T-helper 17 cell (primary cell): ENCODE measurements around the gene CHSY3. TPM values are rescaled to one million over a fixed set of nuclear protein-coding genes. Genes with fewer than 3 reads are reported as not detected.

Experiments used
- ATAC-seq: fragments of 150-1000 bp; cut with Tn5 transposase; 2 replicates; pipeline ENCODE4 v1.10.0; 2021; ENCODE audit warnings: mild to moderate bottlenecking, moderate library complexity
- DNase-seq, 3 donors: peaks; one replicate each; pipeline versions ENCODE4 v3.0.0 to v3.0.0-alpha.2; 2020 to 2021
- H3K9me3 ChIP-seq: one replicate; pipeline ENCODE4 v1.7.0; 2013; ENCODE audit warnings: low read length, mild to moderate bottlenecking; ENCODE audit not compliant: control insufficient read depth, poor library complexity, severe bottlenecking
- H3K27ac Mint-ChIP-seq: one replicate; pipeline ENCODE4 v1.8.0; 2022; ENCODE audit warnings: mild to moderate bottlenecking, moderate library complexity, mixed read lengths
- H3K27me3 Mint-ChIP-seq: one replicate; pipeline ENCODE4 v1.8.0; 2022; ENCODE audit warnings: mixed read lengths
- H3K36me3 Mint-ChIP-seq: one replicate; pipeline ENCODE4 v1.8.0; 2022; ENCODE audit warnings: low read depth, mixed read lengths
- H3K4me1 Mint-ChIP-seq: one replicate; pipeline ENCODE4 v1.8.0; 2022; ENCODE audit warnings: mild to moderate bottlenecking, mixed read lengths
- H3K4me3 Mint-ChIP-seq: one replicate; pipeline ENCODE4 v1.8.0; 2022; ENCODE audit warnings: mild to moderate bottlenecking, moderate library complexity, mixed read lengths
- total RNA-seq, 4 donors: library from RNA in 2 of 4; stranded (reverse) in 2 of 4; gene quantifications; one replicate each; pipeline ENCODE4 v1.2.3 and lab custom pipeline; 2022 to 2026

The CHSY3 gene
- total RNA-seq, 2 donors from 2014 or later: not detected

GRCh38 chr5:130017173-130017572, 112.9 kb downstream of the CHSY3 start:
- H3K9me3 ChIP-seq: no peaks in the 10 kb centered on the region
- Mint-ChIP-seq H3K27me3 (no peaks in the 10 kb centered on the region), H3K27ac (no peak overlapping the region), H3K4me3 (no peak overlapping the region), H3K4me1 (no peaks in the 10 kb centered on the region), H3K36me3 (no peaks in the 10 kb centered on the region)
- DNase-seq (no peak), ATAC-seq (no peak)

- Mint-ChIP-seq H3K27ac (no peak overlapping the region), H3K4me3 (no peak overlapping the region), H3K4me1 (no peaks in the 10 kb centered on the region), H3K27me3 (no peaks in the 10 kb centered on the region), H3K36me3 (no peaks in the 10 kb centered on the region)
- ATAC-seq (no peak), DNase-seq (no peak)
- no peaks in the 10 kb centered on the region for H3K9me3 ChIP-seq
These were observed 114.4 kb downstream of the CHSY3 start for GRCh38 chr5:130018641-130019040.

GRCh38 chr5:130021000-130021399, 116.7 kb downstream of the CHSY3 start:
- DNase-seq (no peak), ATAC-seq (no peak)
- H3K4me1 Mint-ChIP-seq: no peaks in the 10 kb centered on the region
- H3K4me3 Mint-ChIP-seq: no peak overlapping the region
- no peak overlapping the region for H3K27ac Mint-ChIP-seq
- no peaks in the 10 kb centered on the region for H3K36me3 Mint-ChIP-seq
- H3K9me3 ChIP-seq: no peaks in the 10 kb centered on the region
- no peaks in the 10 kb centered on the region for H3K27me3 Mint-ChIP-seq

- no peak for DNase-seq
- no peaks in the 10 kb centered on the region for H3K27me3 Mint-ChIP-seq
These were observed 117.6 kb downstream of the CHSY3 start for GRCh38 chr5:130021876-130022275.

GRCh38 chr5:130023604-130024003, 119.3 kb downstream of the CHSY3 start:
- Mint-ChIP-seq H3K4me1 (no peaks in the 10 kb centered on the region), H3K27ac (no peak overlapping the region), H3K36me3 (no peaks in the 10 kb centered on the region), H3K27me3 (no peaks in the 10 kb centered on the region), H3K4me3 (no peak overlapping the region)
- ATAC-seq (no peak), DNase-seq (no peak)
- no peaks in the 10 kb centered on the region for H3K9me3 ChIP-seq

More at GRCh38 chr5:130021876-130022275, 117.6 kb downstream of the CHSY3 start:
- Mint-ChIP-seq H3K4me1 (no peaks in the 10 kb centered on the region), H3K4me3 (no peak overlapping the region), H3K27ac (no peak overlapping the region), H3K36me3 (no peaks in the 10 kb centered on the region)
- H3K9me3 ChIP-seq: no peaks in the 10 kb centered on the region
- ATAC-seq: no peak

- H3K4me3 Mint-ChIP-seq: no peak overlapping the region
- DNase-seq (no peak), ATAC-seq (no peak)
- no peaks in the 10 kb centered on the region for H3K4me1 Mint-ChIP-seq
- no peak overlapping the region for H3K27ac Mint-ChIP-seq
- no peaks in the 10 kb centered on the region for H3K9me3 ChIP-seq
- no peaks in the 10 kb centered on the region for H3K36me3 Mint-ChIP-seq
- H3K27me3 Mint-ChIP-seq: no peaks in the 10 kb centered on the region
These were observed 119.7 kb downstream of the CHSY3 start for GRCh38 chr5:130024006-130024405.

- H3K36me3 Mint-ChIP-seq: no peaks in the 10 kb centered on the region
These were observed 121.2 kb downstream of the CHSY3 start for GRCh38 chr5:130025511-130025910.

GRCh38 chr5:130032807-130033206, 128.5 kb downstream of the CHSY3 start:
- no peak for ATAC-seq
- H3K36me3 Mint-ChIP-seq: no peaks in the 10 kb centered on the region
- no peaks in the 10 kb centered on the region for H3K27me3 Mint-ChIP-seq
- H3K9me3 ChIP-seq: no peaks in the 10 kb centered on the region
- no peaks in the 10 kb centered on the region for H3K4me1 Mint-ChIP-seq
- no peak overlapping the region for H3K27ac Mint-ChIP-seq
- no peak overlapping the region for H3K4me3 Mint-ChIP-seq
- DNase-seq: no peak

More at GRCh38 chr5:130025511-130025910, 121.2 kb downstream of the CHSY3 start:
- H3K27ac Mint-ChIP-seq: no peak overlapping the region
- no peaks in the 10 kb centered on the region for H3K9me3 ChIP-seq
- H3K4me3 Mint-ChIP-seq: no peak overlapping the region
- no peak for ATAC-seq
- no peak for DNase-seq
- no peaks in the 10 kb centered on the region for H3K27me3 Mint-ChIP-seq
- no peaks in the 10 kb centered on the region for H3K4me1 Mint-ChIP-seq

- no peaks in the 10 kb centered on the region for H3K9me3 ChIP-seq
- no peaks in the 10 kb centered on the region for H3K4me1 Mint-ChIP-seq
- no peak for DNase-seq
- no peak for ATAC-seq
- H3K27ac Mint-ChIP-seq: no peak overlapping the region
- H3K36me3 Mint-ChIP-seq: no peaks in the 10 kb centered on the region
- H3K4me3 Mint-ChIP-seq: no peak overlapping the region
- H3K27me3 Mint-ChIP-seq: peaks cover 5% of the 10 kb centered on the region
These were observed 130.4 kb downstream of the CHSY3 start for GRCh38 chr5:130034566-130035210.

GRCh38 chr5:130035388-130035787, 131.1 kb downstream of the CHSY3 start:
- ATAC-seq (no peak), DNase-seq (no peak)
- H3K27me3 Mint-ChIP-seq: peaks cover 5% of the 10 kb centered on the region
- H3K4me1 Mint-ChIP-seq: no peaks in the 10 kb centered on the region
- no peaks in the 10 kb centered on the region for H3K9me3 ChIP-seq
- H3K27ac Mint-ChIP-seq: no peak overlapping the region
- H3K4me3 Mint-ChIP-seq: no peak overlapping the region
- no peaks in the 10 kb centered on the region for H3K36me3 Mint-ChIP-seq

- DNase-seq (no peak), ATAC-seq (no peak)
- H3K9me3 ChIP-seq: no peaks in the 10 kb centered on the region
- H3K4me3 Mint-ChIP-seq: no peak overlapping the region
- H3K27me3 Mint-ChIP-seq: peaks cover 5% of the 10 kb centered on the region
- no peak overlapping the region for H3K27ac Mint-ChIP-seq
- H3K36me3 Mint-ChIP-seq: no peaks in the 10 kb centered on the region
- no peaks in the 10 kb centered on the region for H3K4me1 Mint-ChIP-seq
These were observed 133.6 kb downstream of the CHSY3 start for GRCh38 chr5:130037905-130038304.

- no peak for ATAC-seq
- no peaks in the 10 kb centered on the region for H3K27me3 Mint-ChIP-seq
- no peak overlapping the region for H3K4me3 Mint-ChIP-seq
- DNase-seq: no peak
- no peaks in the 10 kb centered on the region for H3K9me3 ChIP-seq
- H3K27ac Mint-ChIP-seq: no peak overlapping the region
- H3K4me1 Mint-ChIP-seq: no peaks in the 10 kb centered on the region
- H3K36me3 Mint-ChIP-seq: no peaks in the 10 kb centered on the region
These were observed 139.6 kb downstream of the CHSY3 start for GRCh38 chr5:130043834-130044233.

- Mint-ChIP-seq H3K4me1 (no peaks in the 10 kb centered on the region), H3K27ac (no peak overlapping the region), H3K27me3 (no peaks in the 10 kb centered on the region), H3K36me3 (no peaks in the 10 kb centered on the region), H3K4me3 (no peak overlapping the region)
- ATAC-seq (no peak), DNase-seq (no peak)
- no peaks in the 10 kb centered on the region for H3K9me3 ChIP-seq
These were observed 141.1 kb downstream of the CHSY3 start for GRCh38 chr5:130045334-130045733.

GRCh38 chr5:130050585-130050984, 146.3 kb downstream of the CHSY3 start:
- no peaks in the 10 kb centered on the region for H3K9me3 ChIP-seq
- H3K27ac Mint-ChIP-seq: no peak overlapping the region
- no peaks in the 10 kb centered on the region for H3K4me1 Mint-ChIP-seq
- no peaks in the 10 kb centered on the region for H3K27me3 Mint-ChIP-seq
- no peak for DNase-seq
- H3K4me3 Mint-ChIP-seq: no peak overlapping the region
- H3K36me3 Mint-ChIP-seq: no peaks in the 10 kb centered on the region
- ATAC-seq: no peak
